H9 (cell line): ENCODE measurements around the gene HS3ST4. TPM values are rescaled to one million over a fixed set of nuclear protein-coding genes. Genes with fewer than 3 reads are reported as not detected.

Experiments
- DNase-seq: peaks from one replicate; pipeline ENCODE4 v3.0.0-alpha.2; 2017
- H2AFZ ChIP-seq: one replicate; pipeline ENCODE4 v1.6.1; 2013; ENCODE audit warnings: mild to moderate bottlenecking, low read length, control low read depth, moderate library complexity
- H2AK5ac ChIP-seq: 2 replicates; pipeline ENCODE4 v1.6.1; 2013; ENCODE audit warnings: low read length, control low read depth, mixed read lengths; ENCODE audit not compliant: insufficient read length
- H2BK120ac ChIP-seq: one replicate; pipeline ENCODE4 v1.6.1; 2013; ENCODE audit warnings: low read depth, mild to moderate bottlenecking, low read length, control low read depth, inconsistent platforms; ENCODE audit not compliant: poor library complexity, severe bottlenecking
- H2BK12ac ChIP-seq: 2 replicates; pipeline ENCODE4 v1.6.1; 2013; ENCODE audit warnings: low read length, control low read depth, mixed read lengths, low read depth; ENCODE audit not compliant: insufficient read length
- H2BK15ac ChIP-seq: 2 replicates; pipeline ENCODE4 v1.6.1; 2013; ENCODE audit warnings: low read depth, low read length, control low read depth
- H2BK20ac ChIP-seq: one replicate; pipeline ENCODE4 v1.6.1; 2013; ENCODE audit warnings: low read depth, mild to moderate bottlenecking, low read length, control low read depth, inconsistent platforms; ENCODE audit not compliant: poor library complexity, severe bottlenecking
- H2BK5ac ChIP-seq: 2 replicates; pipeline ENCODE4 v1.6.1; 2013; ENCODE audit warnings: low read length, control low read depth, mixed read lengths; ENCODE audit not compliant: insufficient read length
- H3K14ac ChIP-seq: 2 replicates; pipeline ENCODE4 v1.6.1; 2013; ENCODE audit warnings: low read length, control low read depth; ENCODE audit not compliant: insufficient read depth
- H3K18ac ChIP-seq: 2 replicates; pipeline ENCODE4 v1.6.1; 2013; ENCODE audit warnings: low read depth, mild to moderate bottlenecking, mixed read lengths, low read length, control low read depth; ENCODE audit not compliant: insufficient read length
- H3K23ac ChIP-seq: 2 replicates; pipeline ENCODE4 v1.6.1; 2013; ENCODE audit warnings: low read length, control low read depth, mixed read lengths, low read depth; ENCODE audit not compliant: insufficient read length
- H3K23me2 ChIP-seq: 2 replicates; pipeline ENCODE4 v1.6.1; 2013; ENCODE audit warnings: low read depth, mild to moderate bottlenecking, mixed read lengths, low read length, control low read depth; ENCODE audit not compliant: insufficient read length, poor library complexity, severe bottlenecking
- H3K27ac ChIP-seq: 2 replicates; pipeline ENCODE4 v1.5.1; 2013; ENCODE audit warnings: low read length, control low read depth, mixed read lengths, low read depth; ENCODE audit not compliant: insufficient read length
- H3K27me3 ChIP-seq: 2 replicates; pipeline ENCODE4 v1.6.1; 2013; ENCODE audit warnings: low read length, control low read depth, inconsistent platforms; ENCODE audit not compliant: insufficient read depth
- H3K4ac ChIP-seq: 2 replicates; pipeline ENCODE4 v1.6.1; 2013; ENCODE audit warnings: low read depth, mild to moderate bottlenecking, control low read depth, inconsistent platforms, low read length, moderate library complexity
- H3K4me1 ChIP-seq: 2 replicates; pipeline ENCODE4 v1.6.1; 2013; ENCODE audit warnings: low read length, control low read depth, inconsistent platforms; ENCODE audit not compliant: insufficient read depth
- H3K4me2 ChIP-seq: 2 replicates; pipeline ENCODE4 v1.6.1; 2013; ENCODE audit warnings: low read length, control low read depth, mixed read lengths; ENCODE audit not compliant: insufficient read length, insufficient read depth
- H3K56ac ChIP-seq: 2 replicates; pipeline ENCODE4 v1.6.1; 2013; ENCODE audit warnings: low read depth, mild to moderate bottlenecking, mixed read lengths, low read length, control low read depth; ENCODE audit not compliant: insufficient read length
- H3K79me1 ChIP-seq: 2 replicates; pipeline ENCODE4 v1.6.1; 2013; ENCODE audit warnings: low read depth, mild to moderate bottlenecking, moderate library complexity, low read length, control low read depth, inconsistent platforms; ENCODE audit not compliant: insufficient read depth, poor library complexity, severe bottlenecking
- H3K79me2 ChIP-seq: 2 replicates; pipeline ENCODE4 v1.6.1; 2013; ENCODE audit warnings: low read length, control low read depth, inconsistent platforms; ENCODE audit not compliant: insufficient read depth
- H3K9ac ChIP-seq: 2 replicates; pipeline ENCODE4 v1.6.1; 2013; ENCODE audit warnings: low read length, control low read depth, mixed read lengths; ENCODE audit not compliant: insufficient read length; ENCODE audit errors: extremely low read depth
- H3K9me3 ChIP-seq: one replicate; pipeline ENCODE4 v1.6.1; 2013; ENCODE audit warnings: low read depth, low read length, inconsistent platforms; ENCODE audit not compliant: control insufficient read depth
- H3T11ph ChIP-seq: one replicate; pipeline ENCODE4 v1.6.1; 2013; ENCODE audit warnings: mild to moderate bottlenecking, low read length, control low read depth, inconsistent platforms
- H4K20me1 ChIP-seq: one replicate; pipeline ENCODE4 v1.6.1; 2013; ENCODE audit not compliant: control insufficient read depth, insufficient read length, insufficient read depth
- H4K5ac ChIP-seq: 2 replicates; pipeline ENCODE4 v1.6.1; 2013; ENCODE audit warnings: low read depth, mild to moderate bottlenecking, mixed read lengths, low read length, control low read depth; ENCODE audit not compliant: insufficient read length
- H4K8ac ChIP-seq: replicated peaks from 2 replicates; pipeline ENCODE4 v1.6.1; 2013; ENCODE audit warnings: low read length, control low read depth, mixed read lengths, low read depth; ENCODE audit not compliant: insufficient read length
- H4K91ac ChIP-seq: 2 replicates; pipeline ENCODE4 v1.6.1; 2013; ENCODE audit warnings: low read depth, mild to moderate bottlenecking, moderate library complexity, mixed read lengths, low read length, control low read depth; ENCODE audit not compliant: insufficient read length
- H3K27ac Mint-ChIP-seq, 3 experiments: 2 replicates in 2 of 3; 3 replicates in 1 of 3; pipeline ENCODE4 v1.8.0; 2020 to 2021; ENCODE audit warnings: mixed read lengths in 3 of 3, mild to moderate bottlenecking in 1 of 3, moderate library complexity in 1 of 3
- H3K27me3 Mint-ChIP-seq: 2 replicates; pipeline ENCODE4 v1.8.0; 2021; ENCODE audit warnings: low read depth, mild to moderate bottlenecking, moderate library complexity, mixed read lengths
- H3K36me3 Mint-ChIP-seq, 3 experiments: 2 replicates in 2 of 3; 3 replicates in 1 of 3; pipeline ENCODE4 v1.8.0; 2020 to 2021; ENCODE audit warnings: low read depth in 3 of 3, mixed read lengths in 3 of 3; ENCODE audit not compliant: insufficient read depth in 1 of 3
- H3K4me1 Mint-ChIP-seq, 2 experiments: 2 replicates each; pipeline ENCODE4 v1.8.0; 2020; ENCODE audit warnings: mixed read lengths in 2 of 2
- H3K4me3 Mint-ChIP-seq, 2 experiments: 2 replicates in 1 of 2; 3 replicates in 1 of 2; pipeline ENCODE4 v1.8.0; 2020 to 2021; ENCODE audit warnings: mild to moderate bottlenecking in 2 of 2, mixed read lengths in 2 of 2, moderate library complexity in 1 of 2
- H3K9me3 Mint-ChIP-seq, 2 experiments: 2 replicates in 1 of 2; 3 replicates in 1 of 2; pipeline ENCODE4 v1.8.0; 2020; ENCODE audit warnings: mild to moderate bottlenecking in 2 of 2, mixed read lengths in 2 of 2, moderate library complexity in 1 of 2
- CTCF ChIP-seq: fragments of 200-600 bp; sonication (generic); conservative IDR thresholded peaks from 3 replicates; pipeline ENCODE4 v1.8.0; 2021; ENCODE audit warnings: antibody characterized with exemption, mild to moderate bottlenecking
- WGBS: extraction: QIAGEN DNeasy Blood & Tissue Kit; methylation state at CpG from one replicate; pipeline ENCODE4 v1.1.7; 2013; ENCODE audit warnings: missing lambda C conversion rate, low lambda C conversion rate, mixed read lengths; ENCODE audit not compliant: insufficient read length; ENCODE audit errors: extremely low coverage; 5-methylcytosine and 5-hydroxymethylcytosine counted together
- total RNA-seq: library from RNA; stranded (reverse); gene quantifications from 2 replicates; pipeline ENCODE4 v1.2.1, GENCODE V29; 2021

HS3ST4 gene
- total RNA-seq, 1 experiment from 2014 or later: 1.7 TPM

GRCh38 chr16:25888868-25889267 is 197.1 kb downstream of the HS3ST4 start:
- no peak overlapping the region for H3T11ph ChIP-seq
- no peak overlapping the region for H2BK120ac ChIP-seq
- H3K4me1 Mint-ChIP-seq: peaks cover 26 to 34% of the 10 kb centered on the region in 2 experiments
- no peak overlapping the region for H3K18ac ChIP-seq
- H2BK5ac ChIP-seq: no peak overlapping the region
- no peak overlapping the region for H3K4ac ChIP-seq
- H3K23ac ChIP-seq: no peak overlapping the region
- H3K56ac ChIP-seq: no peak overlapping the region
- H4K8ac ChIP-seq: no peak overlapping the region
- H3K4me2 ChIP-seq: no peak overlapping the region
- no peaks in the 10 kb centered on the region for H3K79me1 ChIP-seq
- no peaks in the 10 kb centered on the region for H3K9me3 Mint-ChIP-seq
- no peak overlapping the region for H3K27ac ChIP-seq
- no peak overlapping the region for H2BK20ac ChIP-seq
- H2BK15ac ChIP-seq: no peak overlapping the region
- no peaks in the 10 kb centered on the region for H3K27me3 ChIP-seq
- no peaks in the 10 kb centered on the region; a peak in 1 of 7 replicates for H3K36me3 Mint-ChIP-seq
- no peak for TF ChIP-seq CTCF
- H3K27ac Mint-ChIP-seq: no peak overlapping the region
- no peak overlapping the region for H2AK5ac ChIP-seq
- no peak for DNase-seq
- H3K4me3 Mint-ChIP-seq: no peak overlapping the region
- no peaks in the 10 kb centered on the region for H3K9me3 ChIP-seq
- WGBS: no CpG with 5 or more reads among the region's 7 CpGs
- H4K20me1 ChIP-seq: no peaks in the 10 kb centered on the region
- H2BK12ac ChIP-seq: no peak overlapping the region
- no peaks in the 10 kb centered on the region for H3K23me2 ChIP-seq
- H3K14ac ChIP-seq: no peak overlapping the region
- no peak overlapping the region for H2AFZ ChIP-seq
- H3K4me1 ChIP-seq: peaks cover 9% of the 10 kb centered on the region; the same call in 1 of the 2 replicates
- H3K27me3 Mint-ChIP-seq: peaks cover 2% of the 10 kb centered on the region
- no peak overlapping the region for H4K5ac ChIP-seq
- H3K79me2 ChIP-seq: no peaks in the 10 kb centered on the region
- H4K91ac ChIP-seq: no peak overlapping the region
- H3K9ac ChIP-seq: no peak overlapping the region
